ENCODE data around the gene CASP4.
A peak's percentile ranks its signal among the peaks of the same experiment; 100 is the strongest.
"Not testable (repeated sequence)": the region's sequence is repeated elsewhere in the genome, so short reads cannot be mapped to it uniquely, and the experiment has no call there.

The CASP4 gene

DNA sequence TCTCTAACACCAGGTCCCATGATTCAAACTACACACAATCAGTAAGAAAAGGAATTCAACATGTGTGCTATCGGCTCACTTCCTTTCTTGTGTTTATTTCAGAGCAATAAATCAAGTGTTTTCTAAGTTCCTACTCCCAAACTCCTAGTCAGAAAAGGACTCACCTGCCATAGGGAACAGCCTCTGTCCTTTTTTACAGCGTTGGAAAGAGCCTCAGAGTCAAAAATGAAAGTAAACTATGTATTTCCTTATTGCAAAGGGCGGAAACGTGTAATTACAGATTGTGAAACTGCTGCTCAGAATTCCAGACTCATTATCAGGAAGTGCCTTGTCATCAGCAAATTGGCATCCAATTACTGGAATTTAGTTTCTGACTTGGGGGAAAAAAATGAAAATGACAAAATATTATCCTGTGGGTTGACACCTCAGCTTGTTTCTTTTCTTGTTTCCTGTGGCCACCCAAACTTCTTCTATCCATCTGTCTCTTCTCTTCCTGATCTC is at the start of gene CASP4:
Gene CASP4, minus strand, starts transcription at position 220 of the 501 bp plus-strand sequence. Its CDS starts 49 bp downstream, at position 171.
- H3K36me3 Mint-ChIP-seq = peaks cover 19% of the 10 kb centered on the region
- peak within 1 kb of the TSS; percentile 93 for H3K27ac Mint-ChIP-seq
- peaks cover 39% of the 10 kb centered on the region for H3K4me1 Mint-ChIP-seq
- H3K9me3 Mint-ChIP-seq = peaks cover 7% of the 10 kb centered on the region
- H3K4me3 Mint-ChIP-seq = peak within 1 kb of the TSS; percentile 91
- ATAC-seq = peak; percentile 73
- no peaks in the 10 kb centered on the region for H3K27me3 Mint-ChIP-seq

DNA sequence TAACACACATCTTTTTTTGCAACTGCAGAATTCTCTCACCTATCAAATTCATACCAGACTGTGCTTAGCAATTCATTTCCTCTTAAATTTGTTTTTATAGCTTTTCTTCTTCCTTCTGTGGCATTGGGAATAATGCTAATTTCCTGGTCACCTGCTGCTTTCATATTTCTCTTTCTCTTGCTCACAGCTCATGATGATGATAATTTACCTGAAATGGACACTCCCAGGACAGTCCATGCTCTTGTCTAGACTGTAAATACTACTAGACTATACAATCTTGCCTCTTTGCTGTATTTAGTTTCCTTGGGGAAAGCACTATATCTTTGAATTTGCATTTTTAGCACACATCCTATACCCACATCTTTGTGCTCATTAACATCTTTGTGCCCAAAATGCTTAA is 39.1 kb upstream of the CASP4 start:
- Mint-ChIP-seq H3K4me3 (no peak overlapping the region), H3K9me3 (no peaks in the 10 kb centered on the region), H3K4me1 (no peaks in the 10 kb centered on the region), H3K27ac (no peak overlapping the region), H3K36me3 (no peaks in the 10 kb centered on the region), H3K27me3 (no peaks in the 10 kb centered on the region)
- no peak for ATAC-seq

DNA sequence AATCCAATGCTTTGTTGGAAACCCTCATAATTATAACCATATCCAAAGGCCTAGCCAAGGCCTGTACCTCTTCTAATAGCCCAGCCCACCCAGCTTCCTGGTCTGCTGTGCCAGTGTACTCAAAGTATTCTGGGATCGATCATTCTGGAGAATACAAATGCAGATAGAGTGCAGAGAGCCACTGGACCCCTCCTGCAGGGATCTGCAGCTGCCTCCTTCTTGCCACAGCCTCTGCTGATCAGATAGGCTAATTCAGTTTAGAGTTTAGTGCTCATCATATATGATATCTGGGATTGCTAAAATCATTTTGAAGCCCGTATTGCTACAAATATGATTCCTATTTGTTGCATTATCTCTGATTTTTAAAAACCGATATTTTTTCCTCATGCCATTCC is 37.1 kb upstream of the CASP4 start:
- H3K36me3 Mint-ChIP-seq = no peaks in the 10 kb centered on the region
- H3K27me3 Mint-ChIP-seq = no peaks in the 10 kb centered on the region
- no peak overlapping the region for H3K4me3 Mint-ChIP-seq
- H3K9me3 Mint-ChIP-seq = no peaks in the 10 kb centered on the region
- ATAC-seq = no peak
- peaks cover 8% of the 10 kb centered on the region for H3K4me1 Mint-ChIP-seq
- H3K27ac Mint-ChIP-seq = no peak overlapping the region

DNA sequence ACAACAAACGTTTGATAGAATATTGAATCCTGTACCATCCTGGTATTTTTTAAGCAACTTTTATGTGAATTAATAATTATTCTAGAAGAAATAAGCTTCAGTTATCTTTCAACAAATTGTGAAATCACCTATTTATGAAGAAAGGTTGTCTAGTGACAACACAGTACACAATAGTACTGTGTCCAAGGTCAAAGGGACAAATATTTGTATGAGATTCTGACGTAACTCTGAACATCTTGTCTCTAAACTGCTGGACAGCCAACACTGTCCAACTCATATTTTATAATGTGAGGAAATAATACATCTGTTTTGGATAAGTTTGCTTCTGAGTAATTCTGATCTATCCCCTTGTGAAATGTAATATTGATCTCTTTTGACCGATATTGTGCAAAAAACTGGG is 35.6 kb upstream of the CASP4 start:
- Mint-ChIP-seq H3K4me3 (no peak overlapping the region), H3K4me1 (peaks cover 9% of the 10 kb centered on the region), H3K36me3 (no peaks in the 10 kb centered on the region), H3K9me3 (no peaks in the 10 kb centered on the region), H3K27ac (no peak overlapping the region), H3K27me3 (no peaks in the 10 kb centered on the region)
- no peak for ATAC-seq

DNA sequence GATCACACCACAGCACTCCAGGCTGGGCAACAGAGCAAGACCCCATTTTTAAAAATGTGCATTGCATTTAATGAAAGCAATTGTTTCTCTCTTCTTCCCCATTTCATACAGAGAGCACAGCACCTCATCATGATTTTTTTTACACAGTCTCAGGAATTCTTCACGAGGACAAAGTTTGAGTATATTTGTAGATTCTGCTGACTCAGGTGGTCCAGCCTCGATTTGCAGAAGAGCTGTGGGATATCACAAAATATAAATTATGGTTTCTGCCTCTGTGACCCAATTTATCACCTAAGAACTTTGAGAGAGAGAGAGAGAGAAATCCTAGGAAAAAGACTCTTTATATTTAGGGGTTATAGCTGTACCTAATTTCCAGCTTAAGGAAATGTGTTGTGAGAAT is 34.8 kb upstream of the CASP4 start:
- no peak overlapping the region for H3K27ac Mint-ChIP-seq

DNA sequence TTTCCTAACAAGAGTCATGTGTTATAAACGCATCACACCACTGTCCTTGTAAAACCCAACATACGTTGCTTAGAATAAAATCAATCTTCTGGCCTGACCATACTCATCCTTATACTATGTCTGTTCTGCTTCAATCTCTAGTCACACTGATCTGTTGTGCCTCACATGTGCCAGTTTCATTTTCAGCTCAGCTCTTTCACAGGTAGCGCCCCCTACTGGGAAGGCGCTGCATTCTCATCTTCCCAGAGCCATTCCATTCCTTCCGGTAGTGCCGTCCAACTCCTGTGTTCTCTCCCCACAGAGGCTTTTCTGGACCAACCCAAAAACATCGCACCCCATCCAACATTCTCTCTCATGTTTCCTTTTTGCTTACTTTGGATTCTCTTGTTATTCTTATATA is 32.4 kb upstream of the CASP4 start:
- Mint-ChIP-seq H3K4me3 (no peak overlapping the region), H3K27ac (peak overlapping the region; percentile 20)

More for the DNA sequence above, 34.8 kb upstream of the CASP4 start:
- Mint-ChIP-seq H3K27me3 (no peaks in the 10 kb centered on the region), H3K4me3 (no peak overlapping the region), H3K4me1 (peaks cover 9% of the 10 kb centered on the region), H3K36me3 (no peaks in the 10 kb centered on the region), H3K9me3 (no peaks in the 10 kb centered on the region)
- no peak for ATAC-seq

DNA sequence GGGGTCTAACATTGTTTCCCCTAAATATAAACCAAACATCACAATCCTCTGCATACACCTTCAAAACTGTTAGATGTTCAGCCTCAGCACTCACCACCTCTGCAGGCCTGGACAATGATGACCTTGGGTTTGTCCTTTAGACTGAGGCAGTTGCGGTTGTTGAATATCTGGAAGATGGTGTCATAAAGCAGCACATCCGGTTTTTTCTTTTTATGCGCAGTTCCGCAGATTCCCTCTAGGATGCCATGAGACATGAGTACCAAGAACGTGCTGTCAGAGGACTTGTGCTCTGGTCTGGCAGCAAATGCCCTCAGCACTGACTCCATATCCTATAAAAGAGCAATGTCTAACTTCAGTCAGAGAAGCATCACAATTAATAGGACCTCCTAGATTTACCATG is 31.8 kb upstream of the CASP4 start:
- no peaks in the 10 kb centered on the region for H3K36me3 Mint-ChIP-seq
- no peak overlapping the region for H3K4me3 Mint-ChIP-seq
- H3K27ac Mint-ChIP-seq = peak overlapping the region; percentile 20
- no peaks in the 10 kb centered on the region for H3K27me3 Mint-ChIP-seq
- ATAC-seq = no peak
- H3K4me1 Mint-ChIP-seq = peaks cover 9% of the 10 kb centered on the region
- H3K9me3 Mint-ChIP-seq = no peaks in the 10 kb centered on the region

More for the DNA sequence above, 32.4 kb upstream of the CASP4 start:
- no peaks in the 10 kb centered on the region for H3K27me3 Mint-ChIP-seq
- peaks cover 9% of the 10 kb centered on the region for H3K4me1 Mint-ChIP-seq
- ATAC-seq = peak; percentile 75
- no peaks in the 10 kb centered on the region for H3K36me3 Mint-ChIP-seq
- no peaks in the 10 kb centered on the region for H3K9me3 Mint-ChIP-seq

DNA sequence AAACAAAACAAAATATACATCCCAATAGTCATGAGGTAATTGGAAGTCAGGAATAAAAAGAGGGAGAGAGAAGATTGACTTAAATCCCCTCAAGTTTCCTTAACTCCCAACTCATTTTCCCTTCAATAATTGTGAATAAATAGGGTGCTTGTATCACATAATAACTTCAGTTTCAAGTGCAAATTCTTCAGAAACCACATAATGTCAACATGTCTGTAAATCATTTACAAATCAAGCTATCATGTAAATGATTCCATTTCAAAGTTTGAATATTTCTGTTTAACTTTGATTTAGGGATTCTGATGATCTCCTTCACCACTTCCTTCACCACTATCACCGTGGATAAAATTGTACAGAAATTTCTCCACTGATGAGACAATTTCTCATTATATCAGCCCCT is 31.3 kb upstream of the CASP4 start:
- Mint-ChIP-seq H3K4me3 (no peak overlapping the region), H3K27ac (no peak overlapping the region), H3K4me1 (peaks cover 9% of the 10 kb centered on the region), H3K27me3 (no peaks in the 10 kb centered on the region), H3K36me3 (no peaks in the 10 kb centered on the region), H3K9me3 (no peaks in the 10 kb centered on the region)
- ATAC-seq = no peak

DNA sequence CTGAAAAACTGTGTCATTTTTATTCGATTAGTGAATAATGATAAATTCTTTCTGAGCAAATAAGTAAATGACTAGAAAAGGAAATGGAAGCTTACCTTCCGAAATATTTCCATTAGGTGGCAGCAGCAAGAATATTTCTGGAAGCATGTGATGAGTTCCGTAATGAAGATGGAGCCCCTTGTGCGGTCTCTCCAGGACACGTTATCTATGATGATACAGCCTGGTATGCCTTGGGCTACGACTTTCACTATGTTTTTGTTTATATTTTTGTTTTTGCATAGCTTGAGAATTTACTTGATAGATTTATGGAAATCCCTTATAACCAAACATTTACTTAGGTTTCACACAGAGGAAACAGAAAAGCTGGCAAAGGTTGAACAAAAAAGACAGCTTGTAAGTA is 28.9 kb upstream of the CASP4 start:
- Mint-ChIP-seq H3K4me1 (peaks cover 9% of the 10 kb centered on the region), H3K9me3 (no peaks in the 10 kb centered on the region), H3K4me3 (no peak overlapping the region), H3K27me3 (no peaks in the 10 kb centered on the region), H3K27ac (no peak overlapping the region), H3K36me3 (no peaks in the 10 kb centered on the region)
- no peak for ATAC-seq

DNA sequence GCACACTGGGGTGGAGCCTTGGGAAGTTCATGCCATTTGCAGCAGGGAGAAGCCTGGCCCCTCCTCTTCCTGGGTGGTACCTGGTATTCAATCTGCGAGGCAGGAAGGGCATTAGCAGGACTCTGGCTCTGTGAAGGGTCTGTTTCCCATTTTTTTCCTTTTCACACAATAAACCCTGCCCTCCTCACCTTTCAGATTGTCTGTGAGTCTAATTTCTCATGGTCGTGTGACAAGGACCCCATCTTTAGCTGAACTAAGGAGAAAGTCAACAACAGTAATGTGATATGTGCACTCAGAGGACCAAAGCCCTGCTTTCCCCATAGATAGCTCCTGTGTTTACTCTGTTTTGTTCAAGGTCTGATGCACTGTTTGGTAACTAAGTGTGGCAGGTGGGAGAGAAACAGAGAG is 26.6 kb upstream of the CASP4 start:
- no peak for ATAC-seq
- Mint-ChIP-seq H3K9me3 (no peaks in the 10 kb centered on the region), H3K4me3 (no peak overlapping the region), H3K4me1 (no peaks in the 10 kb centered on the region), H3K36me3 (no peaks in the 10 kb centered on the region), H3K27ac (no peak overlapping the region), H3K27me3 (no peaks in the 10 kb centered on the region)

DNA sequence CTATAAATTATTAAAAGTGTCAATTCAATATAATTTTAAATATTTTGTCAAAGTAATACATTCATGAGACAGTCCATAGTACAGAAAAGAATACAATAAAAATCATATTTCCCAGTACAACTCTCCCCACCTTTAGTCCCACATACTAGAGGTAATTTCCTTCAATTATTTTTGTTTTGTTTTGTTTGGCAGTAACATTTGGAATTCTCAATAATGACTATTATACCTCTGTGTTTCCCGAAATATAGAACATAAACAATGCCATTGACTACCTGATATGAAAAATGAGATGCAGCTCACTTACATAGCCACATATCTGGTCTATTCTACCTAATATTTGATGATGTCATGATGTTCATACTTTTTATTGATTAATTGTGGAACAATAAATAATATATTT is 24.4 kb upstream of the CASP4 start:
- Mint-ChIP-seq H3K9me3 (peaks cover 4% of the 10 kb centered on the region), H3K4me3 (no peak overlapping the region), H3K4me1 (no peaks in the 10 kb centered on the region), H3K36me3 (peaks cover 6% of the 10 kb centered on the region), H3K27ac (no peak overlapping the region), H3K27me3 (peaks cover 20% of the 10 kb centered on the region)
- no peak for ATAC-seq

DNA sequence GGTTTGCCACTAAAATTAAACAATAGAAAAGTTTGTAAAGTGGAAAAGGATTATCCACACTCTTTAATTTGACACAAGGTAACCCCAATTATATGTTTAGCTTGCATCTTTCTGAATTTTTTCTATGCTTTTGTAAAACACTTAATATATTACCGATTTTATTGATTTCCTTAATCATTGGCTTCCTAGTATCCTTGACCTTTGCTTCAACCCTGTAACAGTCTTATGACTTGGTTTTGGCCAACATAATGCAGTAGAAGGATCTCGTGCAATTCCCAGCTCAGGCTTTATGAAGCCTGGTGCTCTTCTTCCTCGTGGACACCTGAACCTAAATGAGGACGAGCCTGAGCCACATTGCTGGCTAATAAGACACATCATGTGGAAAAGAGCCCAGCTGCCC is 23.6 kb upstream of the CASP4 start:
- peaks cover 6% of the 10 kb centered on the region for H3K36me3 Mint-ChIP-seq
- no peaks in the 10 kb centered on the region for H3K4me1 Mint-ChIP-seq
- ATAC-seq = no peak
- no peak overlapping the region for H3K27ac Mint-ChIP-seq
- no peak overlapping the region for H3K4me3 Mint-ChIP-seq
- peaks cover 4% of the 10 kb centered on the region for H3K9me3 Mint-ChIP-seq
- peaks cover 20% of the 10 kb centered on the region for H3K27me3 Mint-ChIP-seq

DNA sequence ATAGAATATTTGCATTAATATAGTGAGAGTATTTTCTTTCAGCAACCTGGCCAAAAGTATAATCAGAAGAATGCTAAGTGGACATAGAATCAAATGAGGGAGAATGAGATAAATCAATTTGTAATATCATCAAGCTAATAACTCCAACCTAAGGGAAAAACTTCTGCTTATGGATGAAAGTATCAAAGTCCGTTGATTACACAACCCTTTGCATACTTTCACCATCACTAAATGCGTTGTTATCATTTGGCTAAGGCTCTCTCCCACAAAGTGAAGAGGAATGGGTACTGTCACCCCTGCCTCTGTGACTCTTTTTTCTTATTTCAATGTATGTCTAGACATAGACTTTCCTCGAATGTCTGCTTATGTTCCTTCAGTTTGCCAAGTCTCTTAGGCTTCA is 16.4 kb upstream of the CASP4 start:
- no peak overlapping the region for H3K27ac Mint-ChIP-seq
- no peaks in the 10 kb centered on the region for H3K4me1 Mint-ChIP-seq
- peaks cover 6% of the 10 kb centered on the region for H3K36me3 Mint-ChIP-seq
- no peak for ATAC-seq
- H3K9me3 Mint-ChIP-seq = peaks cover 4% of the 10 kb centered on the region
- no peak overlapping the region for H3K4me3 Mint-ChIP-seq
- H3K27me3 Mint-ChIP-seq = peaks cover 19% of the 10 kb centered on the region

DNA sequence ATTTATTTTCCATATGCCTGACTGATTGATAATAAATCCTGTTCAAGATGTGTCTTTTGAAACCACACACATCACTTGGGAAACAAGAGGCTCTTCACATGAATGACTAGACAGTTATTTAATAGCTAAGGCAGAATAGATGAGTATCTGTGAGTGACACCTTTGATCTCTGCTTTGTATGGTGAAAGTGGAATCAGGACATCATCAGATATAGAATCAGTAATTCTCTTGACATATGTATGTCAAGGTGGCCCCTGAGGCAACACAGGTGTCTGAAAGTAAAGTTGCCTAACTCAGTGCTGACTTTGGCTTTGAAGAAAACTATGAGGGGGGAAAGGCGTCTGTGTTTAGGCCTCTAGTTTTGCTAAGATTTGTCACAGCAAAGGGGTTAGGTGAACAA is 11.5 kb upstream of the CASP4 start:
- no peak for ATAC-seq
- Mint-ChIP-seq H3K4me1 (no peaks in the 10 kb centered on the region), H3K27me3 (no peaks in the 10 kb centered on the region), H3K4me3 (no peak overlapping the region), H3K27ac (no peak overlapping the region), H3K9me3 (no peaks in the 10 kb centered on the region), H3K36me3 (no peaks in the 10 kb centered on the region)

DNA sequence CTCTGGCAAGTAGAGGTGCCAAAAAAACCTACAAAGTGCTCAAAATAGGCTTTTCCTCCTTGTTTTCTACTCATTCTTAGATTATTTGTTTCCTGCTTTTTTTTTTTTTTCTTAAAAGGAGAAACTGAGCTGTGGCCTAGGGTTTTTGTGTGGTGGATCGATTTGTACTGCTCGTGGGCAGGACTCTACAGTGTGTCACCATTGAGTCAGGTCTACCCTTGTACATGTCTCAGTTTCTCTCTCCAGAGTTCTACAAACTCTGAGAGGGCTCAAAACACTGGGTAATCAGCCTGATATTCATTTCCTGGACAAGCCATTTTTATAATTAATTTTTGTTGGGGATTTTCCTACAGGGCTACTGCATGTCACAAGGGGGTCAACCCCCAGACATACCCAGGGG is 5.2 kb upstream of the CASP4 start:
- Mint-ChIP-seq H3K4me3 (no peak overlapping the region), H3K27ac (no peak overlapping the region), H3K9me3 (peaks cover 8% of the 10 kb centered on the region)

DNA sequence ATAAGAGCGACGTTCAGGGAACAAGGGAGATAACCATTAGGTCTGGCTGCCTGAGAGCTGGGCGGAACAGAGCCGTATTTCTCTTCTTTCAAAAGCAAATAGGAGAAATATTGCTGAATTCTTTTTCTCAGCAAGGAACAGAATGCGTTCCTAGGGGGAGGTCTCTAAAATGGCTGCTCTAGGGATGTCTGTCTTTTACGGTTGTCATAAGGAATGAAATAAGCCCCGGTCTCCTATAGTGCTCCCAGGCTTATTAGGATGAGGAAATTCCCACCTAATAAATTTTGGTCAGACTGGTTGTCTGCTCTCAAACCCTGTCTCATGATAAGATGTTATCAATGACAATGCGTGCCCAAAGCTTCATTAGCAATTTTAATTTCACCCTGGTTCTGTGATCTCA is 4.5 kb upstream of the CASP4 start:
- not testable (repeated sequence) for H3K27ac Mint-ChIP-seq, H3K36me3 Mint-ChIP-seq, H3K9me3 Mint-ChIP-seq, ATAC-seq, H3K4me3 Mint-ChIP-seq, H3K27me3 Mint-ChIP-seq, H3K4me1 Mint-ChIP-seq

More for the DNA sequence above, 5.2 kb upstream of the CASP4 start:
- H3K4me1 Mint-ChIP-seq = peaks cover 4% of the 10 kb centered on the region
- ATAC-seq = no peak
- no peaks in the 10 kb centered on the region for H3K27me3 Mint-ChIP-seq
- peaks cover 5% of the 10 kb centered on the region for H3K36me3 Mint-ChIP-seq

DNA sequence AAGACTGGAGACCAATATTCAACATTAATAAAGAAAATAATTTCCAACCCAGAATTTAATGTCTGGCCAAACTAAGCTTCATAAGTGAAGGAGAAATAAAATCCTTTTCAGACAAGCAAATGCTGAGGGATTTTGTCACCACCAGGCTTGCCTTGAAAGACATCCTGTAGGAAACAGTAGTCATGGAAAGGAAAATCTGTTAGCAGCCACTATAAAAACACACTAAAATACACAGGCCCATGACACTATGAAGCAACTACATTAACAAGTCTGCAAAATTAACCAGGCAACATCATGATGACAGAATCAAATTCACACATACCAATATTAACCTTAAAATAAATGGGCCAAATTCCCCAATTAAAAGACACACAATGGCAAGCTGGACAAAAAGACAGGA is 2.4 kb upstream of the CASP4 start:
- Mint-ChIP-seq H3K36me3 (peaks cover 9% of the 10 kb centered on the region), H3K4me1 (peaks cover 29% of the 10 kb centered on the region), H3K27me3 (no peaks in the 10 kb centered on the region), H3K27ac (no peak overlapping the region), H3K4me3 (no peak overlapping the region), H3K9me3 (peaks cover 8% of the 10 kb centered on the region)
- ATAC-seq = no peak
